GM18526 (cell line): Measurements from ENCODE around the gene GRIA4.

ENCODE experiments used
- POLR2A ChIP-seq: IDR thresholded peaks from 3 replicates; pipeline ENCODE4 v1.6.1; 2011; ENCODE audit not compliant: insufficient read length; ENCODE audit errors: extremely low read depth

Gene GRIA4

GRCh38 chr11:105799728-105800462 is 190.0 kb downstream of the GRIA4 start:
- TF ChIP-seq POLR2A, result no peak

GRCh38 chr11:105802390-105802789 is 192.5 kb downstream of the GRIA4 start:
- no peak for TF ChIP-seq POLR2A

DNA sequence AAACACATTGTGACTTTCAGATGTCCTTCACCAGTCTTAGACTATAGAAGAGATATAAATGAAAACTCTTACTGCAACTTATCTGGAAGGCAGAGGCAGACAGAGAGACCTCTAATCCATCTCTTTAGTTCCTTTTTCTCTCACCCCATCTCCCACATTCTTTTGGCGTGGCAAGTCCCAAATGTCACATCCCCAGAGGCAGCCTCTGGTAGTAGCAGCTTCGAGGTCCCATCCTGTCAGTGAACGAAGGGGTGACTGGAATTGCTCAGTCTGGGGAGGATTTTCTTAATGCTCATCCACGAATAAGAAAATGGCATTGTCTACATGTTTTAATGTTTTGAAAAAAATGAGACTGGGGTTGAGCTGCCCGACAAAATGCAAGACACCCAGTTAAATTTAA is 201.4 kb downstream of the GRIA4 start:
- TF ChIP-seq POLR2A, result no peak

DNA sequence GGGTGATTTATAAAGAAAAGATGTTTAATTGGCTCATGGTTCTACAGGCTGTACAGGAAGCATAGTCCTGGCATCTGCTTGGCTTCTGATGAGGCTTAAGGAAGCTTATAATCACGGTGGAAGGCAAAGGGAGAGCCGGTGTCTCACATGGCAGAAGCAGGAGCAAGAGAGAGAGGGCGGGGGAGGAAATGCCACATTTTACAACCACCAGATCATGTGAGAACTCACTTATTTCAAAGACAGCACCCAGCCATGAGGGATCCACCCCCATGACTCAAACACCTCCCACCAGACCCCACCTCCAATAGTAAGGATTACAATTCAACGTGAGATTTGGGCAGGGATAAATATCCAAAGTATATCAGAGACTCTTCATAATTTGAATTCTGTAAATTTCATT is 211.5 kb downstream of the GRIA4 start:
- TF ChIP-seq POLR2A, result no peak

DNA sequence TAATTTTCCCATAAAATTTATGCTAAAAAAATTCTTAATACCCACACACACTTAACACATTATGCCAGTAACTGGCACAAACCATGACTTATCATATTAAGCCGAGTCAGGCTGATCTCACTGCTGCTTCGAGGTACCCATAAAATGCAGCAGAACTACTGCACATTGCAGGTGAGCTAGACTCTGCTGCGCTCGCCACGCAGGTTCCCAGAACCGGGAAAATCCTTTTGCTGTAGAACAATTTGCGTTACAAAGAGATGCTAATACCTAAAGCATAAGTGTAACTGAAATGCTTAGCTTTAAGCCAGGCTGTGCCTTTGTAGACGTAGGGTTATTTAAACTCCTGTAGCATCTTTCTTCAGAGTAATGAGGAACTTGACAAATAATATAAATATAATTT is 211.9 kb downstream of the GRIA4 start:
- TF ChIP-seq POLR2A, result no peak

- TF ChIP-seq POLR2A, result no peak
Observed at GRCh38 chr11:105823495-105824033, 213.7 kb downstream of the GRIA4 start.

GRCh38 chr11:105824457-105825013 is 214.7 kb downstream of the GRIA4 start:
- TF ChIP-seq POLR2A, result no peak

- no peak for TF ChIP-seq POLR2A
Observed at GRCh38 chr11:105825141-105825540, 215.3 kb downstream of the GRIA4 start.

- TF ChIP-seq POLR2A, result no peak
Observed at GRCh38 chr11:105827906-105828305, 218.0 kb downstream of the GRIA4 start.

DNA sequence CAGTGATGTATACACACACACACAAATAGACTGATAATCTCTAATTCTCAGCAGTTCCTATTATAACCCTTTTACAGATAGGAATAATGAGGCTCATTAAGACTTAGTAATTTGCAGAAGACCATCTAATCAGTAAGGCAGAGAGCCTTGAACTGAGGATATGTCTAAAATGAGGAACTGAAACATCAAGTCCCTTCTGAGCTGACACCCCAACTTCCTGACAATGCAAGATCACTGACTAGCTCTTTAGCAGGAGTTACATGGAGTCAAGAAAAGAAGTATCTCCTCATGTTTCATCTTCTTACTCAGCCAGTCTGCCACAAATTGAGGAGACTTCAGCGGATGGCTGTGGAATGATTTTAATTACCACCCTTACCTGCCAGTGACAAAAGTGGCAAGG is 219.2 kb downstream of the GRIA4 start:
- no peak for TF ChIP-seq POLR2A

GRCh38 chr11:105834461-105834860 is 224.6 kb downstream of the GRIA4 start:
- no peak for TF ChIP-seq POLR2A

- no peak for TF ChIP-seq POLR2A
Observed at GRCh38 chr11:105838668-105839384, 229.0 kb downstream of the GRIA4 start.

GRCh38 chr11:105840391-105840790 is 230.5 kb downstream of the GRIA4 start:
- TF ChIP-seq POLR2A, result no peak

- TF ChIP-seq POLR2A, result no peak
Observed at GRCh38 chr11:105852403-105852802, 242.5 kb downstream of the GRIA4 start.

DNA sequence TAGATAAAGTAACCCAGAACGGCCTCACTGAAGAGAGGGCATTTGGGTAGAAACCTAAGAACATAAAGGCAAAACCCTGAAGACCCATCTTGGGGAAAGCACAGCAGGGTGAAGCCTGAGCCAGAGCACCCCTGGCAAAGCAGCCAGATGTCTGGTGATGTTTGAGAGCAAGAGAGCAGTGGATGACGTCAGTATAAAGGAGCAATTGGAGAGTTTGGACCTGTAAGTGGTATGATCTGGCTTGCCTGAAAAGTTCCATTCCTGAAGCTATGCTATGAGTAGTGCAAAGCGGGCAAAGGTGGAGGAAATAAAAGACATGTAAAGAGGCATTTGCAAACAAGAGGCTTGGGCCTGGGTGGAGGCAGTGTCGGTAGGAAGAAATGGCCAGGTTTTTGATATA is 244.4 kb downstream of the GRIA4 start:
- TF ChIP-seq POLR2A, result no peak

DNA sequence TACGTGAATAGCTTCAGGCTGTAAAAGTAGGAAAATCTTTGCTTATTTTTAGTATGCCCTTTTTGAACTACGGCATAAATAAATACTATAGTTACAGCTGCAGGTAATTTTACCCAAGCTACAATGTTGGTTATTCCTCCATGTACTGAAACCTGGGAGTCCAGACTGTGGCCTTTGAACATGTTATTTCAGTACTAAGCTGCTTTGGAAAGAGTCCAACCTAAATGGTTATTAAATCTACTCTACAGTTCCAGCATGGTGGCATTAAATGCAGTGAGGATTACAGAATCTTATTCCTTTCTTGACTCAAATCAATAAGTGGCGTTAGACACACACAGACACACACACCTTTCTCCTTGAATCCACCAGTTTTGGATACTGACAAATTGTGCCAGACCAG is 247.1 kb downstream of the GRIA4 start:
- no peak for TF ChIP-seq POLR2A

- no peak for TF ChIP-seq POLR2A
Observed at GRCh38 chr11:105857728-105858127, 247.9 kb downstream of the GRIA4 start.

GRCh38 chr11:105858841-105859240 is 249.0 kb downstream of the GRIA4 start:
- no peak for TF ChIP-seq POLR2A
